ENCODE measurements around the gene LCN10. TPM values are rescaled to one million over a fixed set of nuclear protein-coding genes. Genes with fewer than 3 reads are reported as not detected.

The LCN10 gene
- total RNA-seq, 1 experiment from 2014 or later: 1.5 TPM

DNA sequence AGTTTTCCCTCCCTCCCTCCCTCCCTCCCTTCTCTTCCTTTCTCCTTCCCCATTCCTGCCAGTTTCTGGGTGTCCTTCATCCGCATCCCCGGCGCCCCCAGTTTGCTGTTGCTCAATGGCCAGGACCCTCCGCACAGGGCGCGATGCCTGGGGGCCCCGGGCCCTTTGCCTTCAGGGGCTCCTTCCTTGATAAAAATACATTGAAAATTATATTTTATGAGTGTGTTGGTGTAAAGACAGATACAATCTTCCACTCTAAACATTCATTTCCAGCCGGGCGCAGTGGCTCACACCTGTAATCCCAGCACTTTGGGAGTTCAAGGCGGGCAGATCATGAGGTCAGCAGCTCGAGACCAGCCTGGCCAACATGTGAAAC is 47.9 kb downstream of the LCN10 start:
- Histone ChIP-seq H3K9me3 (ENCODE audit: control insufficient read depth, low read depth, low read length) (no peaks in the 10 kb centered on the region), H2BK20ac (ENCODE audit: low read depth, low read length, poor library complexity, severe bottlenecking) (no peak overlapping the region), H3K9ac (ENCODE audit: extremely low read depth, insufficient read length, low read length) (no peak overlapping the region), H3T11ph (ENCODE audit: low read length) (no peak overlapping the region), H3K79me1 (ENCODE audit: insufficient read depth, low read depth, low read length, poor library complexity, severe bottlenecking) (no peaks in the 10 kb centered on the region), H2BK5ac (ENCODE audit: insufficient read length, low read length) (no peak overlapping the region), H2AK5ac (ENCODE audit: insufficient read length, low read length) (no peak overlapping the region), H4K91ac (ENCODE audit: insufficient read length, low read depth, low read length) (no peak overlapping the region), H3K4ac (ENCODE audit: low read depth, low read length) (no peak overlapping the region), H4K8ac (replicated peaks; ENCODE audit: insufficient read length, low read depth, low read length) (no peak overlapping the region), H3K56ac (ENCODE audit: insufficient read length, low read depth, low read length) (no peak overlapping the region), H3K27me3 (ENCODE audit: insufficient read depth, low read length) (no peaks in the 10 kb centered on the region), H2BK120ac (ENCODE audit: low read depth, low read length, poor library complexity, severe bottlenecking) (no peak overlapping the region), H3K14ac (ENCODE audit: insufficient read depth, low read length) (no peak overlapping the region), H3K4me1 (ENCODE audit: insufficient read depth, low read length) (no peaks in the 10 kb centered on the region), H3K4me2 (ENCODE audit: insufficient read depth, insufficient read length, low read length) (no peak overlapping the region), H4K20me1 (ENCODE audit: control insufficient read depth, insufficient read depth, insufficient read length) (no peaks in the 10 kb centered on the region), H3K27ac (ENCODE audit: insufficient read length, low read depth, low read length) (no peak overlapping the region), H4K5ac (ENCODE audit: insufficient read length, low read depth, low read length) (no peak overlapping the region), H3K23ac (ENCODE audit: insufficient read length, low read depth, low read length) (no peak overlapping the region), H3K23me2 (ENCODE audit: insufficient read length, low read depth, low read length, poor library complexity, severe bottlenecking) (no peaks in the 10 kb centered on the region), H2BK15ac (ENCODE audit: low read depth, low read length) (no peak overlapping the region), H2BK12ac (ENCODE audit: insufficient read length, low read depth, low read length) (no peak overlapping the region), H3K18ac (ENCODE audit: insufficient read length, low read depth, low read length) (no peak overlapping the region), H3K79me2 (ENCODE audit: insufficient read depth, low read length) (no peaks in the 10 kb centered on the region), H2AFZ (ENCODE audit: low read length) (no peak overlapping the region)
- peaks cover 0 to 23% of the 10 kb centered on the region in 2 experiments; a peak in 2 of 4 replicates for H3K4me1 Mint-ChIP-seq
- no peaks in the 10 kb centered on the region; a peak in 1 of 5 replicates for H3K9me3 Mint-ChIP-seq
- DNase-seq: no peak
- no peak overlapping the region for H3K27ac Mint-ChIP-seq
- no CpG with 5 or more reads among the region's 11 CpGs for WGBS (ENCODE audit: extremely low coverage, insufficient read length, low lambda C conversion rate)
- H3K27me3 Mint-ChIP-seq (ENCODE audit: low read depth): peaks cover 17% of the 10 kb centered on the region
- TF ChIP-seq, protein P1, sequence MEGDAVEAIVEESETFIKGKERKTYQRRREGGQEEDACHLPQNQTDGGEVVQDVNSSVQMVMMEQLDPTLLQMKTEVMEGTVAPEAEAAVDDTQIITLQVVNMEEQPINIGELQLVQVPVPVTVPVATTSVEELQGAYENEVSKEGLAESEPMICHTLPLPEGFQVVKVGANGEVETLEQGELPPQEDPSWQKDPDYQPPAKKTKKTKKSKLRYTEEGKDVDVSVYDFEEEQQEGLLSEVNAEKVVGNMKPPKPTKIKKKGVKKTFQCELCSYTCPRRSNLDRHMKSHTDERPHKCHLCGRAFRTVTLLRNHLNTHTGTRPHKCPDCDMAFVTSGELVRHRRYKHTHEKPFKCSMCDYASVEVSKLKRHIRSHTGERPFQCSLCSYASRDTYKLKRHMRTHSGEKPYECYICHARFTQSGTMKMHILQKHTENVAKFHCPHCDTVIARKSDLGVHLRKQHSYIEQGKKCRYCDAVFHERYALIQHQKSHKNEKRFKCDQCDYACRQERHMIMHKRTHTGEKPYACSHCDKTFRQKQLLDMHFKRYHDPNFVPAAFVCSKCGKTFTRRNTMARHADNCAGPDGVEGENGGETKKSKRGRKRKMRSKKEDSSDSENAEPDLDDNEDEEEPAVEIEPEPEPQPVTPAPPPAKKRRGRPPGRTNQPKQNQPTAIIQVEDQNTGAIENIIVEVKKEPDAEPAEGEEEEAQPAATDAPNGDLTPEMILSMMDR (conservative IDR thresholded peaks at IDR 0.05): no peak
- H3K36me3 Mint-ChIP-seq (ENCODE audit: insufficient read depth in 1 of 3, low read depth in 3 of 3): no peaks in the 10 kb centered on the region
- H3K4me3 Mint-ChIP-seq: no peak overlapping the region
